Measurements from ENCODE around the gene CD86.

Gene CD86

GRCh38 chr3:122111974-122112373, 56.8 kb downstream of the CD86 start:
- H3K36me3 ChIP-seq (ENCODE audit: control insufficient read depth, insufficient read depth, low read length): no peaks in the 10 kb centered on the region
- no peaks in the 10 kb centered on the region for H3K9me3 ChIP-seq (ENCODE audit: control insufficient read depth, low read length)
- no peaks in the 10 kb centered on the region for H3K27me3 ChIP-seq (ENCODE audit: control insufficient read depth, insufficient read depth, low read length)
- TF ChIP-seq CTCF (IDR thresholded peaks at IDR 0.05): no peak
- no peak overlapping the region for H3K4me3 ChIP-seq (ENCODE audit: low read depth, low read length)
- H2AFZ ChIP-seq: no peak overlapping the region
- H3K4me2 ChIP-seq (ENCODE audit: low read length): no peak overlapping the region
- H3K9ac ChIP-seq: no peak overlapping the region
- no peaks in the 10 kb centered on the region for H3K79me2 ChIP-seq
- H3K27ac ChIP-seq: no peak overlapping the region
- peaks cover 29% of the 10 kb centered on the region for H3K4me1 ChIP-seq

GRCh38 chr3:122112754-122113153, 57.6 kb downstream of the CD86 start:
- Histone ChIP-seq H3K4me3 (ENCODE audit: low read depth, low read length) (no peak overlapping the region), H3K4me2 (ENCODE audit: low read length) (no peak overlapping the region), H3K36me3 (ENCODE audit: control insufficient read depth, insufficient read depth, low read length) (no peaks in the 10 kb centered on the region), H3K9ac (no peak overlapping the region), H3K27ac (no peak overlapping the region), H3K4me1 (peaks cover 22% of the 10 kb centered on the region), H2AFZ (no peak overlapping the region), H3K79me2 (no peaks in the 10 kb centered on the region), H3K27me3 (ENCODE audit: control insufficient read depth, insufficient read depth, low read length) (no peaks in the 10 kb centered on the region), H3K9me3 (ENCODE audit: control insufficient read depth, low read length) (no peaks in the 10 kb centered on the region)
- no peak for TF ChIP-seq CTCF (IDR thresholded peaks at IDR 0.05)

- no peak overlapping the region for H3K9ac ChIP-seq
- H3K27ac ChIP-seq: no peak overlapping the region
- no peaks in the 10 kb centered on the region for H3K9me3 ChIP-seq (ENCODE audit: control insufficient read depth, low read length)
- no peak overlapping the region for H3K4me3 ChIP-seq (ENCODE audit: low read depth, low read length)
- H2AFZ ChIP-seq: no peak overlapping the region
- no peaks in the 10 kb centered on the region for H3K79me2 ChIP-seq
- H3K36me3 ChIP-seq (ENCODE audit: control insufficient read depth, insufficient read depth, low read length): no peaks in the 10 kb centered on the region
- H3K4me1 ChIP-seq: peaks cover 2% of the 10 kb centered on the region
- TF ChIP-seq CTCF (IDR thresholded peaks at IDR 0.05): no peak
- H3K27me3 ChIP-seq (ENCODE audit: control insufficient read depth, insufficient read depth, low read length): no peaks in the 10 kb centered on the region
- no peak overlapping the region for H3K4me2 ChIP-seq (ENCODE audit: low read length)
Observed at GRCh38 chr3:122123850-122124249, 68.7 kb downstream of the CD86 start.

- H2AFZ ChIP-seq: peak overlapping the region; percentile 56
- no peak overlapping the region for H3K9ac ChIP-seq
- no peak overlapping the region for H3K4me3 ChIP-seq (ENCODE audit: low read depth, low read length)
- peaks cover 2% of the 10 kb centered on the region for H3K4me1 ChIP-seq
- no peak for TF ChIP-seq CTCF (IDR thresholded peaks at IDR 0.05)
- H3K27ac ChIP-seq: peak overlapping the region; percentile 6
- no peaks in the 10 kb centered on the region for H3K36me3 ChIP-seq (ENCODE audit: control insufficient read depth, insufficient read depth, low read length)
- no peaks in the 10 kb centered on the region for H3K27me3 ChIP-seq (ENCODE audit: control insufficient read depth, insufficient read depth, low read length)
- H3K9me3 ChIP-seq (ENCODE audit: control insufficient read depth, low read length): no peaks in the 10 kb centered on the region
- no peak overlapping the region for H3K4me2 ChIP-seq (ENCODE audit: low read length)
- no peaks in the 10 kb centered on the region for H3K79me2 ChIP-seq
Observed at GRCh38 chr3:122132949-122133540, 77.9 kb downstream of the CD86 start.

- Histone ChIP-seq H3K4me3 (ENCODE audit: low read depth, low read length) (peak overlapping the region; percentile 31), H3K4me2 (ENCODE audit: low read length) (peak overlapping the region; percentile 14), H3K4me1 (peaks cover 36% of the 10 kb centered on the region), H3K27ac (peak overlapping the region; percentile 96), H3K79me2 (no peaks in the 10 kb centered on the region), H3K9me3 (ENCODE audit: control insufficient read depth, low read length) (peaks cover 3% of the 10 kb centered on the region), H3K9ac (no peak overlapping the region), H3K27me3 (ENCODE audit: control insufficient read depth, insufficient read depth, low read length) (no peaks in the 10 kb centered on the region), H2AFZ (no peak overlapping the region), H3K36me3 (ENCODE audit: control insufficient read depth, insufficient read depth, low read length) (no peaks in the 10 kb centered on the region)
- no peak for TF ChIP-seq CTCF (IDR thresholded peaks at IDR 0.05)
Observed at GRCh38 chr3:122146466-122146865, 91.3 kb downstream of the CD86 start.

Data from parathyroid adenoma (tissue), 2 donors.